Upper lobe of right lung (tissue), 1 donor: ENCODE measurements around the gene DNAJC4. TPM values are rescaled to one million over a fixed set of nuclear protein-coding genes. Genes with fewer than 3 reads are reported as not detected.

ENCODE experiments used
- ATAC-seq: fragments of 200-7000 bp; cut with Tn5 transposase; one replicate; pipeline ENCODE4 v1.9.1; 2020; ENCODE audit warnings: mild to moderate bottlenecking, moderate library complexity
- DNase-seq: peaks from one replicate; pipeline ENCODE4 v3.0.0-alpha.2; 2020
- H3K27ac ChIP-seq: fragments of 200-600 bp; one replicate; pipeline ENCODE4 v1.8.0; 2022
- H3K27me3 ChIP-seq: fragments of 200-600 bp; one replicate; pipeline ENCODE4 v1.8.0; 2022; ENCODE audit warnings: mild to moderate bottlenecking
- H3K36me3 ChIP-seq: fragments of 200-600 bp; one replicate; pipeline ENCODE4 v1.8.0; 2022
- H3K4me1 ChIP-seq: fragments of 200-600 bp; one replicate; pipeline ENCODE4 v1.8.0; 2022
- H3K4me3 ChIP-seq: fragments of 200-600 bp; one replicate; pipeline ENCODE4 v1.8.0; 2022; ENCODE audit warnings: mild to moderate bottlenecking
- H3K9me3 ChIP-seq: fragments of 200-600 bp; one replicate; pipeline ENCODE4 v1.8.0; 2022
- intact Hi-C: fragments of 100-400 bp; cut with DNase I; formaldehyde crosslinking; loops from one replicate; pipeline ENCODE4 v1.11.0; 2022
- total RNA-seq: library from RNA; stranded (reverse); fragmentation: NEBNext Ultra II Directional; extraction: Animal tissue kit (Norgen Biotek cat#: 25700); gene quantifications from one replicate; pipeline ENCODE4 v1.2.1, GENCODE V29; 2021
- TF ChIP-seq, protein P1 (sequence below): fragments of 200-600 bp; IDR thresholded peaks from one replicate; pipeline ENCODE4 v1.8.0; 2022; ENCODE audit warnings: antibody characterized with exemption
- donor health status: DM: no; HTN: yes; CAD: no; lungs with severe emphysema.

Gene DNAJC4
- total RNA-seq, 1 donor from 2014 or later = 36.4 TPM

DNA sequence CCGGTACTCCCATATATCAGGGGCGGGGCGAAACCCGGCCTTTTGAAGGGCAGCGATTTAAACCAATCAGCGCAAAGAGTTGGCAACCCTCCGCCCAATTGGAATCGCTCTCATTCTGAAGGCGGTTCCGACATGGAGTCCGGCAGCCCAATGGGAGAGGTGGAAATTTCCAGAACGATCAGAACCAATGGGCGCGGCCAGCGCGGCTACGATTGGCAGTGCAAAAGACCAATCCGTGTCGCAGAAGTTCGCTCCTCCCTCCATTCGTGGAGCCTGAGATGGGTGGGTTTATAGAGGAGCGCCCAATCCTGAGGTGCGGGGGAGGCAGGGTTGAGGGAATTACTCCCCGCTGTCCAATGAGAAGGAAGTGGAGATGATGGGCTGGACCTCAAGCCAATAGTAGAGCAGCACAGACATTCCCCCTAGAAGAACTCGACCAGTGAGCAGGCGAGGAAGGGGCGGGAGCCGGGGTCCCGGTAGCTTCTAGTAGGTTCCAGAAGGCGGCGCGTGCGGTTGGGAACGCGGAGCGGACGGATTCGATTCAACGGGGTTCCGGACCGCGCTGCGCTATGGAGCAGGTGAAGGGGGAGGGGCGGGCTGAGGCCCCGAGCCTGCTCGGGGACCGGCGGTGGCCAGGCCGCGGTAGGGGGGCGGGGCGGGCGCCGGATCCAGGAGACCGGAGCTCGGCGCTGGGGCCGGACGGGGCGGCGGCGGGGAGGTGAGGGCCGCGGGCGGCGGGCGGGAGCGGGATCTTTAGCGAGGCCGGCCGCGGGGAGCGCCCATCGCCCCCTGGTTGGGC lies 44.5 kb upstream of the DNAJC4 start, which contains the start of gene STIP1:
Gene STIP1 (plus strand): TSS at position 479 of the 799 bp plus-strand sequence. CDS start 91 bp downstream, at position 570.
- TF ChIP-seq, protein P1, sequence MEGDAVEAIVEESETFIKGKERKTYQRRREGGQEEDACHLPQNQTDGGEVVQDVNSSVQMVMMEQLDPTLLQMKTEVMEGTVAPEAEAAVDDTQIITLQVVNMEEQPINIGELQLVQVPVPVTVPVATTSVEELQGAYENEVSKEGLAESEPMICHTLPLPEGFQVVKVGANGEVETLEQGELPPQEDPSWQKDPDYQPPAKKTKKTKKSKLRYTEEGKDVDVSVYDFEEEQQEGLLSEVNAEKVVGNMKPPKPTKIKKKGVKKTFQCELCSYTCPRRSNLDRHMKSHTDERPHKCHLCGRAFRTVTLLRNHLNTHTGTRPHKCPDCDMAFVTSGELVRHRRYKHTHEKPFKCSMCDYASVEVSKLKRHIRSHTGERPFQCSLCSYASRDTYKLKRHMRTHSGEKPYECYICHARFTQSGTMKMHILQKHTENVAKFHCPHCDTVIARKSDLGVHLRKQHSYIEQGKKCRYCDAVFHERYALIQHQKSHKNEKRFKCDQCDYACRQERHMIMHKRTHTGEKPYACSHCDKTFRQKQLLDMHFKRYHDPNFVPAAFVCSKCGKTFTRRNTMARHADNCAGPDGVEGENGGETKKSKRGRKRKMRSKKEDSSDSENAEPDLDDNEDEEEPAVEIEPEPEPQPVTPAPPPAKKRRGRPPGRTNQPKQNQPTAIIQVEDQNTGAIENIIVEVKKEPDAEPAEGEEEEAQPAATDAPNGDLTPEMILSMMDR = peak; percentile 42
- peaks cover 11% of the 10 kb centered on the region for H3K36me3 ChIP-seq
- H3K9me3 ChIP-seq = no peaks in the 10 kb centered on the region
- H3K27ac ChIP-seq = peak within 1 kb of the TSS; percentile 96
- DNase-seq (peak; percentile 99), ATAC-seq (peak; percentile 93)
- H3K27me3 ChIP-seq = no peaks in the 10 kb centered on the region
- H3K4me1 ChIP-seq = peaks cover 41% of the 10 kb centered on the region
- H3K4me3 ChIP-seq = peak within 1 kb of the TSS; percentile 90
- intact Hi-C loops = no loop called here

DNA sequence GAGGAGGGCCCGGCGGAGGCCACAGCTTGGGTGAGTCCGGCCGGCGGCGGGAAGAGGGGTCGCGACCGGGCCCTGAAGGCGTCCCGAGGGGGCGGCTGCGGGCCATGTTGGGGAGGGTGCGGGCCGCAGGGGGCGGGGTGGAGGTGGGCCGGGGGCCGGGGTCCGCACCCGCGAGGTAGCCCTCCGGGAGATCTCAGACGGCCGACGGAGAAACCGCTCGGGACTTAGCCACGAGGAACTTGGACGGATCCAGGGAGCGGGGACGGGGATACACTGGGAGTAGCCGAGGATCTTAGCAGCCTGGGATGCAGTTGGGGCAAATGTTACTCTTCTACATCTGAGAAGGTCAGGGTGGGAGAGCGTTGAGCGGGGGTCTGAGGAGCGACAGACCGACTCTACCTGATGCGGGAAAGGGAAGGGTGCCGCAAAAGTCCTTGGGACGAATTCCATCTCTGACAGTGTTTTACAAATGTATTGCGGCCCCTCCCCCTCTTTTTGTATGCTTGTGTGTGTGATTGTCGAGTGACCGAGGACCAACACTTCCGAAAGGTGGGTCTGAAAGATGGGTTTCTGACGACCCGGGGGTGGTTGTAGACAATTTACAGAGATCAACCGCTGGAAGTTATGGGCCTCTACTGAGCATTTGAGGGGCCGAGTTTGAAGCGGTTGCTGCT lies 43.7 kb upstream of the DNAJC4 start:
- Histone ChIP-seq H3K27ac (no peak overlapping the region), H3K4me1 (peaks cover 34% of the 10 kb centered on the region), H3K4me3 (no peak overlapping the region), H3K9me3 (no peaks in the 10 kb centered on the region), H3K27me3 (no peaks in the 10 kb centered on the region), H3K36me3 (peaks cover 11% of the 10 kb centered on the region)
- DNase-seq (no peak), ATAC-seq (no peak)
- TF ChIP-seq, protein P1 = no peak
- intact Hi-C loops = no loop called here

DNA sequence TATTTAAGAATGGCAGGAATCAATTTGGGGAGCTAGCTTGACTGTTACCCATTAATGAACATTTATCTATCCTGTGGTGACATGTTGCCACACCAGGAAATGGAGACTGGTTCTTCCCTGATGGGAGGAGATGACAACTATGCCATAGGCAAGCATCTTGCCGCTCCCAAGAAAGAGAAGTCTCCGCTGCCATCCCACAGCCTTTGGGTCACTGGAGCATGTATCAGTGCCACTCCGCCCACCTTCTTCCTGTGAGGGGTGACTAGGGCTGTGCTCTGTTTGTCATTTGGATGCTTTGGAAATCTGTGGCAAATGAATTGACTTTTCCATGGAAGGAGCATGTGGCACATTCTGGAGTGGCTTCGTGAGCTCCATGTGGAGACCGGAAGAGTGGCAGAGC lies 37.9 kb upstream of the DNAJC4 start:
- intact Hi-C loops = no loop called here

DNA sequence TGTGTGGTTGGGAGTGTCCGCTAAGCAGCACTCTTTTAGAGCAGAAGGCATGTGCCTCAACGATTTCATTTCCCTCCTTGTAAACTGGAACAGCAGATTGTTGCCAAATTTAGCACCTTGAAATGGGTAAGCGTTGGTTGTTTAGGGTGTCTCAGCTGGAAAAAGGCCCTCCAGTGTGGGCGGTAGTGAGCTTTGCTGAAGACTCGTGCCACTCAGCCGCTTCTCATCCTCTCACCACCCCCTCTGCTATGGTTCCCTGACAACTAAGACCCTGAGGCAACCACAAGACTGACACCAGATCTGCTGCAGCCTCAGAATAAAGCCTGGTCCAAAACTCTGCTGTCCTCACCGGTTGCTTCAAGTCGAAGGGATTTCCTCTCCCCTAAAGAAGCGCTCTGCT lies 33.7 kb upstream of the DNAJC4 start:
- no peaks in the 10 kb centered on the region for H3K9me3 ChIP-seq
- no peak for ATAC-seq
- no peak overlapping the region for H3K4me3 ChIP-seq
- no peak overlapping the region for H3K27ac ChIP-seq
- H3K27me3 ChIP-seq = no peaks in the 10 kb centered on the region
- DNase-seq = no peak
- TF ChIP-seq, protein P1 = no peak
- H3K36me3 ChIP-seq = peaks cover 93% of the 10 kb centered on the region
- no peaks in the 10 kb centered on the region for H3K4me1 ChIP-seq
- intact Hi-C loops = no loop called here

More for the DNA sequence above, 37.9 kb upstream of the DNAJC4 start:
- TF ChIP-seq, protein P1 = no peak
- Histone ChIP-seq H3K9me3 (no peaks in the 10 kb centered on the region), H3K27me3 (no peaks in the 10 kb centered on the region), H3K4me1 (peaks cover 10% of the 10 kb centered on the region), H3K27ac (no peak overlapping the region), H3K4me3 (no peak overlapping the region), H3K36me3 (peaks cover 62% of the 10 kb centered on the region)
- no peak for DNase-seq
- peak; percentile 92 for ATAC-seq

DNA sequence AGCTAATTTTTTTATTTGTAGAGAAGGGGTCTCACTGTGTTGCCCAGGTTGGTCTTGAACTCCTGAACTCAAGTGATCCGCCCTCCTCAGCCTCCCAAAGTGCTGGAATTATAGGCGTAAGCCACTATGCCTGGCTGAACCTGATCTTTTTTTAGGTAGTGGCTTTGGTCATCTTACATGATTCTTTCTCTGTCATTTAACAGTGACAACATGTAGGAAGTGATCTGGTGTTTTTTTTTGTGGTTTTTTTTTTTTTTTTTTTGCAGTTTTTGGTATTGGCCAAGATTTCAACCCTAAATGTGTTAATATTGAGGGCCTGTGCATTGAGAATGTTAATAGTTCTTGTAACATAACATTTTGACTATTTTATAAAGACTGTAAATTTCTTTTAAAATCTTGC lies 31.8 kb upstream of the DNAJC4 start:
- no peaks in the 10 kb centered on the region for H3K9me3 ChIP-seq
- ATAC-seq (no peak), DNase-seq (no peak)
- no peak overlapping the region for H3K4me3 ChIP-seq
- no peaks in the 10 kb centered on the region for H3K4me1 ChIP-seq
- intact Hi-C loops = no loop called here
- TF ChIP-seq, protein P1 = no peak
- peaks cover 100% of the 10 kb centered on the region for H3K36me3 ChIP-seq
- H3K27ac ChIP-seq = no peak overlapping the region
- no peaks in the 10 kb centered on the region for H3K27me3 ChIP-seq
